Measurements from ENCODE around the gene GNG10.
"Not testable (repeated sequence)": the region's sequence is repeated elsewhere in the genome, so short reads cannot be mapped to it uniquely, and the experiment has no call there.

GNG10 gene

DNA sequence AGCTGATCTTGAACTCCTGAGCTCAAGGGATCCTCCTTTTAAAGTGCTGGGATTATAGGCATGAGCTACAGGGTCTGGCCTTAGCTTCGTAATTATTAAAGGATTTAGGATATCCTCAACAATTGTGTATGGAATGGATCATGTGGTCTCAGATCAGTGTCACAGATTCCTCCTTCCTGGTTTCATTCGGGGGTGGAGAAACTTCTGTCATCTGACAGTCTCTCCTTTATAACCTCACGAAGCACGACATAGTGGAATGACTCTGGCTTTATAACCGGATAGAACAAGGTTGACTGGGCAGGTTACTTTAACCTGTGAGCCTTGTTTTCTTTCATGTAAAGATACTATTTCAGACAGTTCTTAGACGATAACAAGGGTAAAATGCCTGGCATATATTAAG is 4.4 kb upstream of the GNG10 start:
- DNase-seq = no peak

GRCh38 chr9:111658943-111659342 is 2.5 kb upstream of the GNG10 start:
- no peak for DNase-seq

DNA sequence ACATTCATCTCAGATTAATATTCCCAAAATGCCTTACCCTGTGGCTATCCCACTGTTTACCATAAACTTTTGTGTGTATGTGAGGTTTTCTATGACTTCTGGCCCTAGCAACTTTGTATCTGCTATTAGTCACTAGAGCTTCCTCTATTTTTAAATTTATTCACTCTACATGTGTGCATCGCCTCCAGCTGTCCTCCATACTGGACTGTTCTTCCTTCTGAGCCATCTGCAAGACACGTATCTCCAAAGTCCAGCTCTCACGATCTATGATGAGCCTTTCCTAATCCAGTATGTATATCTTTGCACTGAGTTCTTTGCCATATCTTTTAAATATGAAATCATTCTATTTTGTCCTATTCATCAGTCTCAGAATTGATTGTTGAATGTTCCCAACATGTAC is 1.7 kb upstream of the GNG10 start:
- no peak for DNase-seq

DNA sequence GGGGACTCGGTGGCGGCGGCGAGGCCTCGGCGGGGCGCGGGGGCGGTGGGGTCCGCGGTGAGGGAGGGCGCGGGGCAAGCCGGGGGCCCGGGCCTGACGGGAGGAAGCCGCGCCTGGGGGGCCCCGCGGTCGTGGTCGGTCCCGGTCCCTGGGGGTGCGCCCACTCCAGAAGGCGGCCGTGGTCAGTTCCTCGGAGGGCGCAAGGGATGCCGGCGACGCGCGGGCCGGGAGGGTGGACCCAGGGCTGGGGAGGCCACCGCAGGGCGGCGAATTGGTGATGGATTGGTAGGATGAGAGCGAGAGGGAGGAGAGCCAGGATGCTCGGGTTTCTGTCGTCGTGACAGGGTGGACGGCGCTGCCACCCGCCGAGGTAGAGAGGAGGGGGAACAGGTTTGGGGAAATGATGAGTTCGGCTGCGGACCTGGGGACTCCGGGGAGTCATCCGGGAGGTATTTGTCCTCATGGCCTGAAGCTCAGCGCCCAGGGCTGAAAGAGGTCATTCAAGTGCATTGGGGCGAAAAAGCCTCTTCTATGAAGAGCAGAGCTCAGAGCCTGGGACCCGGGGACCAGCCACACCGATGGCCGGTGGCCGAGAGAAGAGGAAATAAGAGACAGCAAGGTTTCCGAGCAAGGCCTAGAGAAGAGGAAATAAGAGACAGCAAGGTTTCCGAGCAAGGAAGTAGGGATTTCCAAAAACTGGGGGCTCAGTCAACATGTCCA is 557 bp downstream of the GNG10 start:
- peak; percentile 54 to 68 for DNase-seq

DNA sequence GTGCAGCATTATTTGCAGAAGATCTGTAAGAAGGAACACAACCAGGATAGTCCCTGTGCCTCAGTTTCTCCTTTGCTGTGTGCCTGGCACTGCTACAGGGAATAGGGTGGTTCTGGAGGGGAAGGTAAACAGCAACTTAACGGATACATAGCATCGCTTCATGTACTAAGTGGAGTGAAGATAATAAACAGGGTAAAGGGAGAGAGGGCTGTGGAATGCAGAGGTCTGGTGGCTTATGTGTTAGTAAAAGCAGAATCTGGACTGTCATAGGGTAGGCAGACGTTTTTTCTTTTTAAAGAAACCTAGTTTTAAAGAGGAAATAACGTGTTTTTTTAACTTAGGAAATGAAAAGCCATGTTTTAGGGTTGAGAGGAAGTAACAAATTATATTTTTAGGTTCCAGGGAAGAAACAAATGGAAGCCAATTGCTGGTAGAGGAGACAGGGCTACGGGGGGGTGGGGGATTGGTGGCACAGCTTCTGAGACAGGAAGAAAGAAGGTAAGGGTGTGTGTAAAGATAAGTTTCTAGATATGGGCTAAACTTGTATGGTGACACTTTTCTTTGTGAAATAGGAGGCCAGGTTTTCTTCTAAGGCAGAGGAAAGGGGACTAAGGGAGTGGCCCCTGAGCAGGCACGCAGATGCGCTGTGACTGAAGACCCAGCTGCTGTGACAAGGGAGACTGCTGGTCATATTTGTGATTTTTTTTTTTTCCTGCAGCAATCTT is 1.3 kb downstream of the GNG10 start:
- peak in 1 of 2 experiments; percentile 32 for DNase-seq

DNA sequence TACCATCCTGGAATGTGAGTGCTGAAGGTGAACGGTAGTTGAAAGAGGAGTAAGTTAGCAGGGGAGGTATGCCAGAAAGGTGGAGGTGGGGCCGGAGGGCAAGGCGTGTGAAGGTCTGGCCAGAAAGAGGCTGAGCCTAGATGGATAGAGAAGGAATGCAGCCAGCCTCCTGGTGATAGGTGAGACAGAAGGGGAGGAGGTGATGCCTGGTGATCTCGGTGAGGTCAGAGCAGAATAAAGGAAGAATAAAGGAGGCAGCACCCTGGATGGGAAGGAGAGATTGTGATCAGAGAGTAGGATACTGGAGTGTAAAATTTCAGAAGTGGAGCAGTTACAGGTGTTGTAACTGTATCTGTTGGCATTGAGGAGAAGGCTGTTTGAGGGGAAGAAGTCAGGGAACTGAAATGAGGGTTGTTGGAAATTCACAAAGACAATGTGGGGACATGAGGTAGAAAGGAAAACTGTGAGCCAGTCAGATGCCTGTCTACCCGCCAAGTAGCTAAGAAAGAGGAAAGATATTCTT is 2.0 kb downstream of the GNG10 start:
- no peak for DNase-seq

DNA sequence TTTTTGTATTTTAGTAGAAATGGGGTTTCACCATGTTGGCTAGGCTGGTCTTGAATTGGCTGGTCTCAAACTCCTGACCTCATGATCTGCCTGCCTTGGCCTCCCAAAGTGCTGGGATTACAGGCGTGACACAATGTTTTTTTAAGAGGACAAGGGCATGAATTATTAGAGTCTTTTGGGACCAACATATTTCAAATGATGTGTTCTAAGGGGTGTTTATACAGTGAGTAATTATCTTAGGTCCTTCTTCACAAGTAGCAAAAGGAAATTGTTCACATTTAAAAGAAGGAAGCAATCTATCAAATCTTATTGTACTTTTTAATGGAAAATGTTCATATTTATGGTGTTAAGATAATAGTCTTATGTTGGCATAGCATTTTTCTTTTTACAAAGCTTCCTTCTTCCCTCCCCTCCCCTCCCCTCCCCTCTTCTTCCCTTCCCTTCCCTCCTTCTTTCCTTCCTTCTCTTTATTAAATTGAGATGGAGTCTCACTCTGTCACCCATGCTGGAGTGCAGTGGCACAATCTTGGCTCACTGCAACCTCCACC is 6.7 kb downstream of the GNG10 start:
- no peak for DNase-seq

GRCh38 chr9:111668601-111669000 is 7.2 kb downstream of the GNG10 start:
- DNase-seq = not testable (repeated sequence)

DNA sequence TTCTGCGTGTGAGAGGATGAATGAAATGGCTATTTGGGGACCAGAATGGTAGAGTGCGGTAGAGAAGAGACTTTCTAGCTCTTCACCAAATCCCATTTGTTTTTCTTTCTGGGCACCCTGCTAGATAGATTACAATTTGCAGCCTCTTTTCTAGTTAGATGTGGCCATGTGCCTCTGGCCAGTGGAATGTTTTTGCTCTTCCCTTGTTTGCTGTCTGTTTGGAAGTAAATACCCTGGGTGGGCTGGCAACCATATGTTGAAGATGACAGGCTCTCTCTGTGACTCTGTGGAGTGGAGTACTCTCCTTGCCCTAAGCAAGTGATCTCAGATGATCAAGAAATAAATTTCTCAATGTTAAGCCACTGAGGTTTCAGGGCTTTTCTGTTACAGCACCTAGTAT is 12.9 kb downstream of the GNG10 start:
- no peak for DNase-seq

GRCh38 chr9:111676116-111676515 is 14.7 kb downstream of the GNG10 start:
- DNase-seq = no peak

- DNase-seq = no peak
Measured at GRCh38 chr9:111678293-111678692, 16.9 kb downstream of the GNG10 start.

DNA sequence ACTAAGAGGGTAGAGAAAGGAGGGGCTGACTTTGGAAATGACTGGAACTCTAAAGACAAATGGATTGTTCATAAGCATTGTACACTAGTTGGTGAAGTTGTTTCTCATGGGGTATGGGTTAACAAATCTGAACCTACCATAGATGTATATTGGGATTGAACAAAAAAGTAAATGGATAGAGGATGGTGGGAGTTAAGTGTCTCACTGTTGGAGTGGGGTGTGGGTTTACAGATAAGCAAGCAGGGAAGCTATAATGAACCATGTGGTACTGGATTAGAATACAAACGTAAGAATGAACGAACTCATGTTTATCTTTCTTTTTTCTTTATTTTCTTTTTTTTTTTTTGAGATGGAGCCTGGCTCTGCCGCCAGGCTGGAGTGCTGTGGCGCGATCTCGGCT is 17.8 kb downstream of the GNG10 start:
- no peak for DNase-seq

GRCh38 chr9:111683392-111683791 is 22.0 kb downstream of the GNG10 start:
- DNase-seq = peak in 1 of 2 experiments; percentile 0

DNA sequence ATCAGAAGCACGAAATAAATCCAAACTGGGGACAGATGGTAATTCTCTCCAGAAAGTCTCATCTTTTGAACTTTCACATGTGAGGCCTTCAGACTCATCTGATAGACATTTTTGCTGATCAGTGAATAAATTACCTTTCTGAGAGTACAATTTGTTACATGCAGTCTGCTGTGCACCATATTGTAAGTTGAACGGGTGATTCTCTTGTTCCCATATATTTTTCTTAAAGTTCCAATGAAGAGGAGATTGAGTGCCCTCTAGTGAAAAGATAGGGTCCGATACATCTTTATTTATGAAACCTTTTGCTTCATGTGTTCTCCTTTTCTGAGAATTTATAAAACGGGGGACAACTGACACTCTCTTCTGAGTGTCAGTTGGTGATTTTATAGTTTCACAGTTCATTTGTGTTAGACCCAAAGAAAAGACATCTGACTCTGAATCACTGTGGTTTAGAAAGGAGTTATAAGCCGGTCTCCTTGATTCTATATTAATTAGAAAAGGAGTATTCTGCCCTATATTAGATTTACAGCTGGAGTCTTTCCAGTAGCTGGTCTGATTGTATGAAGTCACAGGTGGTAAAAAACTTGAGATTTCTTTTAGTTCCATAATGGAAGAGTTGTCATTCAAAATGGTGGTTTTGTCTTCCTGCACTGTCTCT is 30.4 kb downstream of the GNG10 start:
- DNase-seq = peak; percentile 56 to 58

DNA sequence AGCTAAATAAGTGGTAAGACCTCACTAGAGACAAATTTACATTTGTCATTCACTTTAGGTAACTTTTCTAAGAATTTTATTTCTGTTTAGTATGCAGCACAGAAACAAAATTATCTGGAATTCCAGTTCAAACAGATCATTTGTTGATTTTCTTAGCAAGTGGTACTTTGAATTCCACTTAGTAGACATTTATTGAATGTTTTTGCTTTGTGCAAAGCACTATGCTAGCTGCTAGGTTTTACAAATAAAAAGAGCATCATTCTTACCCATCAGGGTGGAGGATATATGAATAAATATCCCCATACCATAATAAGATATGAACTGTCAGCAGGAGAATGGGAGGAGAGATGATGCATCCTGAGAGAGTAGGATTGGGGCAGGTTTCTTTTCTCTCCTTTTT is 35.4 kb downstream of the GNG10 start:
- no peak for DNase-seq

- no peak for DNase-seq
Measured at GRCh38 chr9:111700776-111701175, 39.4 kb downstream of the GNG10 start.

- no peak for DNase-seq
Measured at GRCh38 chr9:111704503-111704902, 43.1 kb downstream of the GNG10 start.

DNA sequence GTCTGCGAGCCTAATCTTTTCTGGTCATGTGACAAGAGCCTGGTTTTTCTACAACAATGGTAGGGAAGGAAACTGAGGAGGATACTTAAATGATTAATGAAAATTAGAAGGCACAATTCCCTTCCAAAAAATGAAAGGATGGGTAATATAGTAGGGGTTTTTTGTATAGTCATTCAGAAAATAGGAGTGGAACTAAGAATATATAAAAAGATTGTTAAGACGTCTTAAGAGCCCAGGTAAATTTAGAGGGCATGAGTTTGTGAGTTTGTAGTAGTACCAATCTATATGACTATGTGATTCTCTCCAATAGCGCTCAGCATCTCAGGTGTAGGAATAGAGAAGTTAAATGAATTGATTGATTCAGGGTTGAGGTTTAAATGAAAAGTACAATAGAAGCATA is 50.1 kb downstream of the GNG10 start:
- DNase-seq = no peak

GRCh38 chr9:111712369-111712768 is 51.0 kb downstream of the GNG10 start:
- DNase-seq = no peak

GRCh38 chr9:111715471-111715870 is 54.1 kb downstream of the GNG10 start:
- DNase-seq = no peak

DNA sequence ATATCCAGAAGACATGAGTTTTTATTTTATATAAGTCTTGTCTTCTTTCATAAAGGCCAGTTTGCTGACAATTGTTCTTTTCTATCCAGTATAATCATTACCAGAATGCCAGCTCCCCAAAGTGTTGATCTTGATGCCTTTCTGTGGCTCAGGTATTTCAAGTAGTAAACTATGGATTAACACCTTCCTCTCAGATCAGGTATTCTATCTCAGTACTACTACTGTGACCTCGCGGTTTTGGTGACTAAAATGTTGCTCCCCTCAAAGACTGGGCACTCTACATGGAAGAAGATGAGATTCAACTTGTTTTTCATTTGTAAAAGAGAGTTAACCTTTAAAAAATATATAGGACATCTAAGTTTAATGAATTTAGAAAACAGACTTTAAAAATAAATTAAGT is 58.1 kb downstream of the GNG10 start:
- DNase-seq = no peak
